Loucy (cell line): ENCODE results near the gene AJAP1.

Experiments
- H2AFZ ChIP-seq: fragments of 200-600 bp; sonication (generic); 2 replicates; pipeline ENCODE4 v1.6.0; 2016; ENCODE audit warnings: antibody characterized with exemption, mild to moderate bottlenecking, low read length, moderate library complexity
- H3F3A ChIP-seq: fragments of 200-600 bp; 2 replicates; pipeline ENCODE4 v1.6.0; 2016; ENCODE audit warnings: antibody characterized with exemption, low read depth, mild to moderate bottlenecking
- H3K27me3 ChIP-seq: fragments of 200-600 bp; sonication (generic); 2 replicates; pipeline ENCODE4 v1.6.1; 2014; ENCODE audit warnings: low read length, mild to moderate bottlenecking; ENCODE audit not compliant: insufficient read depth, poor library complexity, severe bottlenecking
- H3K36me3 ChIP-seq: fragments of 200-600 bp; sonication (generic); 2 replicates; pipeline ENCODE4 v1.6.1; 2016; ENCODE audit warnings: low read length; ENCODE audit not compliant: insufficient read depth
- H3K4me1 ChIP-seq: fragments of 200-600 bp; sonication (generic); 2 replicates; pipeline ENCODE4 v1.5.1; 2014; ENCODE audit warnings: low read length, mild to moderate bottlenecking; ENCODE audit not compliant: insufficient read depth, poor library complexity, severe bottlenecking
- H3K4me2 ChIP-seq: fragments of 200-600 bp; sonication (generic); 2 replicates; pipeline ENCODE4 v1.6.0; 2014; ENCODE audit warnings: antibody characterized with exemption, low read length, low read depth, mild to moderate bottlenecking; ENCODE audit not compliant: poor library complexity, severe bottlenecking
- H3K4me3 ChIP-seq: fragments of 200-600 bp; sonication (generic); 2 replicates; pipeline ENCODE4 v1.5.1; 2014; ENCODE audit warnings: low read length, mild to moderate bottlenecking, mixed read lengths; ENCODE audit not compliant: poor library complexity, severe bottlenecking
- H3K79me2 ChIP-seq: fragments of 200-600 bp; sonication (generic); 2 replicates; pipeline ENCODE4 v1.6.1; 2014; ENCODE audit warnings: low read length; ENCODE audit not compliant: insufficient read depth
- H3K9ac ChIP-seq: fragments of 200-600 bp; sonication (generic); 2 replicates; pipeline ENCODE4 v1.6.0; 2014; ENCODE audit warnings: mild to moderate bottlenecking, low read depth, low read length, moderate library complexity; ENCODE audit not compliant: poor library complexity, severe bottlenecking
- H3K9me2 ChIP-seq: fragments of 200-600 bp; sonication (generic); replicated peaks from 2 replicates; pipeline ENCODE4 v1.6.1; 2016; ENCODE audit warnings: low read depth, low read length, mixed read lengths
- H3K9me3 ChIP-seq: fragments of 200-600 bp; sonication (generic); 2 replicates; pipeline ENCODE4 v1.6.1; 2014; ENCODE audit warnings: mild to moderate bottlenecking, antibody characterized with exemption, low read length, low read depth; ENCODE audit not compliant: insufficient read depth
- H4K20me1 ChIP-seq: fragments of 200-600 bp; sonication (generic); 2 replicates; pipeline ENCODE4 v1.6.0; 2014; ENCODE audit warnings: antibody characterized with exemption, low read length, mild to moderate bottlenecking; ENCODE audit not compliant: insufficient read depth, poor library complexity, severe bottlenecking
- CTCF ChIP-seq: fragments of 200-600 bp; sonication (generic); conservative IDR thresholded peaks from 2 replicates; pipeline ENCODE4 v1.5.1; 2014; ENCODE audit warnings: mild to moderate bottlenecking, antibody characterized with exemption, low read length
- EZH2phosphoT487 ChIP-seq: fragments of 200-600 bp; IDR thresholded peaks from 2 replicates; pipeline ENCODE4 v1.6.1; 2018; ENCODE audit warnings: antibody characterized with exemption, mild to moderate bottlenecking, moderate library complexity, borderline replicate concordance

Gene AJAP1

GRCh38 chr1:4838231-4838630 lies 183.8 kb downstream of the AJAP1 start:
- H3K4me1 ChIP-seq: no peaks in the 10 kb centered on the region
- H3K79me2 ChIP-seq: no peaks in the 10 kb centered on the region
- H3F3A ChIP-seq: no peaks in the 10 kb centered on the region
- no peaks in the 10 kb centered on the region; the same call in 1 of the 2 replicates for H3K9me3 ChIP-seq
- H3K27me3 ChIP-seq: no peaks in the 10 kb centered on the region
- no peak overlapping the region for H3K4me3 ChIP-seq
- H2AFZ ChIP-seq: no peak overlapping the region
- TF ChIP-seq EZH2phosphoT487 (no peak), CTCF (no peak)
- no peaks in the 10 kb centered on the region for H3K36me3 ChIP-seq
- no peaks in the 10 kb centered on the region for H4K20me1 ChIP-seq
- H3K9me2 ChIP-seq: no peaks in the 10 kb centered on the region
- H3K9ac ChIP-seq: no peak overlapping the region
- no peak overlapping the region for H3K4me2 ChIP-seq
